Body of pancreas (tissue), 4 donors: ENCODE results near the gene SMO.

ENCODE experiments used
- CTCF ChIP-seq, 7 experiments: fragments of 450-650 bp in 4 of 7; fragments of 200-600 bp in 3 of 7; sonication (generic) in 3 of 7; IDR thresholded peaks; one replicate each; pipeline ENCODE4 v1.5.1; 2016 to 2019; ENCODE audit warnings: antibody characterized with exemption in 7 of 7
- POLR2A ChIP-seq, 3 donors: fragments of 450-650 bp; IDR thresholded peaks; one replicate each; pipeline ENCODE4 v1.6.1; 2016; ENCODE audit warnings: antibody characterized with exemption in 3 of 3, mild to moderate bottlenecking in 2 of 3

GRCh38 chr7:129222064-129222463 lies 33.6 kb downstream of the SMO start:
- TF ChIP-seq CTCF (IDR thresholded peaks at IDR 0.05) (no peak), POLR2A (IDR thresholded peaks at IDR 0.05) (no peak)
